ENCODE data around the gene VENTX. TPM values are rescaled to one million over a fixed set of nuclear protein-coding genes. Genes with fewer than 3 reads are reported as not detected.

VENTX gene
- total RNA-seq, 1 experiment from 2014 or later = not detected

DNA sequence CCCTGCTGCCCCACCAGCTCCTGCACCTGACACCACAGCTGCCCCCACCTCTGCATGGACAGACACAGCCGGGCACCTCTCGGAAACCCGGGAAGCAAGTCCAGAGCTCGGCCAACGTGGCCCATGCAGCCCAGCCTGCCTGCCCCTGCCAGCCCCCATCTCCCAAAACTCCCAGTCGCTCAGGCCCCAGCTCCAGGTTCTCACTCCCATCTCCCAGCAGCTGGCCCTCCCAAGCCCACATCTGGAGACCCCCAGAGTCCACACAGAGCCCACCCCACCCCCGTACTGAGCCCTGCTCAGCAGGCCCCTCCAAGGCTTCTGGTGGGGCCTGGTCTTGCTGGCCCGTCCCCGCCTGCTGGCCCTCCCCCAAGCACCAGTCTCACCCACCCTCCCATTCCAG lies 39.9 kb upstream of the VENTX start:
- Histone ChIP-seq H3K36me3 (ENCODE audit: control insufficient read depth, insufficient read depth, low read length) (no peaks in the 10 kb centered on the region), H3K27me3 (ENCODE audit: control insufficient read depth, insufficient read depth, low read length) (peaks cover 4% of the 10 kb centered on the region; the same call in 1 of the 2 replicates), H3K4me3 (ENCODE audit: low read depth in 2 of 2, low read length in 2 of 2) (no peak overlapping the region), H3K27ac (ENCODE audit: low read length) (no peak overlapping the region), H3K9me3 (ENCODE audit: control insufficient read depth, insufficient read depth, low read depth, low read length) (no peaks in the 10 kb centered on the region), H3K4me1 (ENCODE audit: control insufficient read depth, insufficient read depth, low read length) (no peaks in the 10 kb centered on the region)
- no peak for TF ChIP-seq TCF7L2 (IDR thresholded peaks at IDR 0.05; ENCODE audit: low read depth, low read length)
- no peak for TF ChIP-seq SIN3A (IDR thresholded peaks at IDR 0.05; ENCODE audit: borderline replicate concordance, insufficient read depth, low read depth, low read length)
- TF ChIP-seq POLR2AphosphoS5 (IDR thresholded peaks at IDR 0.05; ENCODE audit: low read depth, low read length) = no peak
- TF ChIP-seq, protein P1, sequence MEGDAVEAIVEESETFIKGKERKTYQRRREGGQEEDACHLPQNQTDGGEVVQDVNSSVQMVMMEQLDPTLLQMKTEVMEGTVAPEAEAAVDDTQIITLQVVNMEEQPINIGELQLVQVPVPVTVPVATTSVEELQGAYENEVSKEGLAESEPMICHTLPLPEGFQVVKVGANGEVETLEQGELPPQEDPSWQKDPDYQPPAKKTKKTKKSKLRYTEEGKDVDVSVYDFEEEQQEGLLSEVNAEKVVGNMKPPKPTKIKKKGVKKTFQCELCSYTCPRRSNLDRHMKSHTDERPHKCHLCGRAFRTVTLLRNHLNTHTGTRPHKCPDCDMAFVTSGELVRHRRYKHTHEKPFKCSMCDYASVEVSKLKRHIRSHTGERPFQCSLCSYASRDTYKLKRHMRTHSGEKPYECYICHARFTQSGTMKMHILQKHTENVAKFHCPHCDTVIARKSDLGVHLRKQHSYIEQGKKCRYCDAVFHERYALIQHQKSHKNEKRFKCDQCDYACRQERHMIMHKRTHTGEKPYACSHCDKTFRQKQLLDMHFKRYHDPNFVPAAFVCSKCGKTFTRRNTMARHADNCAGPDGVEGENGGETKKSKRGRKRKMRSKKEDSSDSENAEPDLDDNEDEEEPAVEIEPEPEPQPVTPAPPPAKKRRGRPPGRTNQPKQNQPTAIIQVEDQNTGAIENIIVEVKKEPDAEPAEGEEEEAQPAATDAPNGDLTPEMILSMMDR (IDR thresholded peaks at IDR 0.05) = no peak
- TF ChIP-seq, protein P2, sequence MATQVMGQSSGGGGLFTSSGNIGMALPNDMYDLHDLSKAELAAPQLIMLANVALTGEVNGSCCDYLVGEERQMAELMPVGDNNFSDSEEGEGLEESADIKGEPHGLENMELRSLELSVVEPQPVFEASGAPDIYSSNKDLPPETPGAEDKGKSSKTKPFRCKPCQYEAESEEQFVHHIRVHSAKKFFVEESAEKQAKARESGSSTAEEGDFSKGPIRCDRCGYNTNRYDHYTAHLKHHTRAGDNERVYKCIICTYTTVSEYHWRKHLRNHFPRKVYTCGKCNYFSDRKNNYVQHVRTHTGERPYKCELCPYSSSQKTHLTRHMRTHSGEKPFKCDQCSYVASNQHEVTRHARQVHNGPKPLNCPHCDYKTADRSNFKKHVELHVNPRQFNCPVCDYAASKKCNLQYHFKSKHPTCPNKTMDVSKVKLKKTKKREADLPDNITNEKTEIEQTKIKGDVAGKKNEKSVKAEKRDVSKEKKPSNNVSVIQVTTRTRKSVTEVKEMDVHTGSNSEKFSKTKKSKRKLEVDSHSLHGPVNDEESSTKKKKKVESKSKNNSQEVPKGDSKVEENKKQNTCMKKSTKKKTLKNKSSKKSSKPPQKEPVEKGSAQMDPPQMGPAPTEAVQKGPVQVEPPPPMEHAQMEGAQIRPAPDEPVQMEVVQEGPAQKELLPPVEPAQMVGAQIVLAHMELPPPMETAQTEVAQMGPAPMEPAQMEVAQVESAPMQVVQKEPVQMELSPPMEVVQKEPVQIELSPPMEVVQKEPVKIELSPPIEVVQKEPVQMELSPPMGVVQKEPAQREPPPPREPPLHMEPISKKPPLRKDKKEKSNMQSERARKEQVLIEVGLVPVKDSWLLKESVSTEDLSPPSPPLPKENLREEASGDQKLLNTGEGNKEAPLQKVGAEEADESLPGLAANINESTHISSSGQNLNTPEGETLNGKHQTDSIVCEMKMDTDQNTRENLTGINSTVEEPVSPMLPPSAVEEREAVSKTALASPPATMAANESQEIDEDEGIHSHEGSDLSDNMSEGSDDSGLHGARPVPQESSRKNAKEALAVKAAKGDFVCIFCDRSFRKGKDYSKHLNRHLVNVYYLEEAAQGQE (IDR thresholded peaks at IDR 0.05; ENCODE audit: insufficient read depth in 1 of 2, low read depth in 2 of 2, low read length in 1 of 2) = no peak
- BruUV-seq (replicated peaks) = no TSS peak
- CTCF ChIA-PET = no interaction called here
- POLR2A ChIA-PET = no interaction called here
- in situ Hi-C loops (cut with HindIII; ENCODE audit: low pct_unique_long_range_greater_than_20kb, low sequenced_read_pairs) = no loop called here
- no peak for ATAC-seq
- intact Hi-C loops (cut with micrococcal nuclease; ENCODE audit: unreplicated experiment) = no loop called here
- no peak for DNase-seq (ENCODE audit: low read depth, low spot score)

DNA sequence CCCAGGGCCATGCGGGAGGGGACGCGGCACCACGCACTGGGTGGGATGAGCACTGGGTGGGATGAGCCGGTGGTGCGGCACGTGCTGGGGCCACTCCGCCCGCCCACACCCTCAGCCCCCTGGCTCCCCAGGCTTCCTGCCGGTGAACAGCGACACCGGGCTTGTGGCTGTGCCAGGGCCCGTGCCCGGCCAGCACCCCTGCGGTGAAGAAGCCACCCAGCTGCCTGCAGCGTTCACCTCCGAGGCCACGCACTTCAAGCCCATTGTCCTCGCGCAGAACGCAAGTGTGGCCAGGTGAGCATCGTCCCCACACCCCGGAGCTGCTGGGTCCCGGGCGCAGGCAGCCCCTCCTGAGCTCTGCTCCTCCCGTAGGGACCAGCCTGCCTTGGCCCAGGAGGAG lies 39.4 kb upstream of the VENTX start:
- DNase-seq (ENCODE audit: low read depth, low spot score) (no peak), ATAC-seq (no peak)
- no peaks in the 10 kb centered on the region for H3K36me3 ChIP-seq (ENCODE audit: control insufficient read depth, insufficient read depth, low read length)
- H3K9me3 ChIP-seq (ENCODE audit: control insufficient read depth, insufficient read depth, low read depth, low read length) = no peaks in the 10 kb centered on the region
- H3K4me1 ChIP-seq (ENCODE audit: control insufficient read depth, insufficient read depth, low read length) = no peaks in the 10 kb centered on the region
- TF ChIP-seq SIN3A (IDR thresholded peaks at IDR 0.05; ENCODE audit: borderline replicate concordance, insufficient read depth, low read depth, low read length) (no peak), POLR2AphosphoS5 (IDR thresholded peaks at IDR 0.05; ENCODE audit: low read depth, low read length) (no peak), TCF7L2 (IDR thresholded peaks at IDR 0.05; ENCODE audit: low read depth, low read length) (no peak)
- TF ChIP-seq, protein P1 (IDR thresholded peaks at IDR 0.05) = no peak
- TF ChIP-seq, protein P2 (IDR thresholded peaks at IDR 0.05; ENCODE audit: insufficient read depth in 1 of 2, low read depth in 2 of 2, low read length in 1 of 2) = no peak
- peaks cover 4% of the 10 kb centered on the region; the same call in 1 of the 2 replicates for H3K27me3 ChIP-seq (ENCODE audit: control insufficient read depth, insufficient read depth, low read length)
- intact Hi-C loops (cut with micrococcal nuclease; ENCODE audit: unreplicated experiment) = no loop called here
- in situ Hi-C loops (cut with HindIII; ENCODE audit: low pct_unique_long_range_greater_than_20kb, low sequenced_read_pairs) = no loop called here
- ChIA-PET CTCF (no interaction called here), POLR2A (no interaction called here)
- H3K4me3 ChIP-seq (ENCODE audit: low read depth in 2 of 2, low read length in 2 of 2) = no peak overlapping the region
- no peak overlapping the region for H3K27ac ChIP-seq (ENCODE audit: low read length)
- no TSS peak for BruUV-seq (replicated peaks)

Data from Panc1 (cell line).